Glutamatergic neuron (in vitro differentiated cells): ENCODE measurements around the gene COLEC12. TPM values are rescaled to one million over a fixed set of nuclear protein-coding genes. Genes with fewer than 3 reads are reported as not detected.

ENCODE experiments used
- DNase-seq: peaks from one replicate; pipeline ENCODE4 v3.0.0; 2022
- H3K27ac Mint-ChIP-seq: one replicate; pipeline ENCODE4 v1.8.0; 2020; ENCODE audit warnings: mild to moderate bottlenecking, mixed read lengths, inconsistent platforms; ENCODE audit not compliant: unreplicated experiment
- H3K27me3 Mint-ChIP-seq: one replicate; pipeline ENCODE4 v1.8.0; 2020; ENCODE audit warnings: mild to moderate bottlenecking, moderate library complexity, mixed read lengths, inconsistent platforms; ENCODE audit not compliant: unreplicated experiment
- H3K36me3 Mint-ChIP-seq: one replicate; pipeline ENCODE4 v1.8.0; 2020; ENCODE audit warnings: mild to moderate bottlenecking, mixed read lengths, inconsistent platforms; ENCODE audit not compliant: unreplicated experiment
- H3K4me1 Mint-ChIP-seq: one replicate; pipeline ENCODE4 v1.8.0; 2020; ENCODE audit warnings: mild to moderate bottlenecking, low read depth, mixed read lengths, inconsistent platforms; ENCODE audit not compliant: unreplicated experiment
- H3K4me3 Mint-ChIP-seq: one replicate; pipeline ENCODE4 v1.8.0; 2020; ENCODE audit warnings: mild to moderate bottlenecking, mixed read lengths, inconsistent platforms; ENCODE audit not compliant: unreplicated experiment
- H3K9me3 Mint-ChIP-seq: one replicate; pipeline ENCODE4 v1.8.0; 2020; ENCODE audit warnings: mild to moderate bottlenecking, moderate library complexity, mixed read lengths, inconsistent platforms; ENCODE audit not compliant: unreplicated experiment
- total RNA-seq: library from RNA; stranded (reverse); fragmentation: NEBNext Ultra II Directional; extraction: Animal tissue kit (Norgen Biotek cat#: 25700); gene quantifications from one replicate; pipeline ENCODE4 v1.2.1, GENCODE V29; 2021; ENCODE audit not compliant: unreplicated experiment
- TF ChIP-seq, protein P1 (sequence below): fragments of 200-600 bp; sonication (generic); IDR thresholded peaks from one replicate; pipeline ENCODE4 v1.5.0; 2021; ENCODE audit not compliant: partially characterized antibody, unreplicated experiment

Gene COLEC12
- total RNA-seq, 1 donor from 2014 or later, result 0.20 TPM

DNA sequence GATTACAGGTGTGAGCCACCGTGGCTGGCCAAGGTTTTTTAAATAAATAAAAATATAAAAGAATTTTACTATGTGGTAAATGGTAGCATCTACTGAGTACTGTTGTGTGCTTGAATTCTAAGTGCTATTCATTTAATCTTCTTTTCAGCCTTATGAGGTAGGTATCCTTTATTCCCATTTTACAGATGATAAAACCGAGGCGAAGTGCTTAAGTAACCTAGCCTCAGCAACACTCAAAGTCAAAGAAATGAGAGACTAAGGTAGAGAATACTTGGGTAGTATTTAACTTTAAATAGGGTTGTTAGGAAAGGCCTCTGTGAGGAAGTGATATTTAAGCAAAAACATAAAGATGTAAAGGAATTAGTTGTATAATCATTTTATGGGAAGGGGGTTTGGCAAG lies 227.0 kb downstream of the COLEC12 start:
- no peak for DNase-seq
- Mint-ChIP-seq H3K27ac (no peak overlapping the region), H3K9me3 (no peaks in the 10 kb centered on the region), H3K4me3 (no peak overlapping the region), H3K4me1 (peaks cover 4% of the 10 kb centered on the region), H3K27me3 (peaks cover 2% of the 10 kb centered on the region), H3K36me3 (no peaks in the 10 kb centered on the region)
- TF ChIP-seq, protein P1, sequence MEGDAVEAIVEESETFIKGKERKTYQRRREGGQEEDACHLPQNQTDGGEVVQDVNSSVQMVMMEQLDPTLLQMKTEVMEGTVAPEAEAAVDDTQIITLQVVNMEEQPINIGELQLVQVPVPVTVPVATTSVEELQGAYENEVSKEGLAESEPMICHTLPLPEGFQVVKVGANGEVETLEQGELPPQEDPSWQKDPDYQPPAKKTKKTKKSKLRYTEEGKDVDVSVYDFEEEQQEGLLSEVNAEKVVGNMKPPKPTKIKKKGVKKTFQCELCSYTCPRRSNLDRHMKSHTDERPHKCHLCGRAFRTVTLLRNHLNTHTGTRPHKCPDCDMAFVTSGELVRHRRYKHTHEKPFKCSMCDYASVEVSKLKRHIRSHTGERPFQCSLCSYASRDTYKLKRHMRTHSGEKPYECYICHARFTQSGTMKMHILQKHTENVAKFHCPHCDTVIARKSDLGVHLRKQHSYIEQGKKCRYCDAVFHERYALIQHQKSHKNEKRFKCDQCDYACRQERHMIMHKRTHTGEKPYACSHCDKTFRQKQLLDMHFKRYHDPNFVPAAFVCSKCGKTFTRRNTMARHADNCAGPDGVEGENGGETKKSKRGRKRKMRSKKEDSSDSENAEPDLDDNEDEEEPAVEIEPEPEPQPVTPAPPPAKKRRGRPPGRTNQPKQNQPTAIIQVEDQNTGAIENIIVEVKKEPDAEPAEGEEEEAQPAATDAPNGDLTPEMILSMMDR, result no peak

DNA sequence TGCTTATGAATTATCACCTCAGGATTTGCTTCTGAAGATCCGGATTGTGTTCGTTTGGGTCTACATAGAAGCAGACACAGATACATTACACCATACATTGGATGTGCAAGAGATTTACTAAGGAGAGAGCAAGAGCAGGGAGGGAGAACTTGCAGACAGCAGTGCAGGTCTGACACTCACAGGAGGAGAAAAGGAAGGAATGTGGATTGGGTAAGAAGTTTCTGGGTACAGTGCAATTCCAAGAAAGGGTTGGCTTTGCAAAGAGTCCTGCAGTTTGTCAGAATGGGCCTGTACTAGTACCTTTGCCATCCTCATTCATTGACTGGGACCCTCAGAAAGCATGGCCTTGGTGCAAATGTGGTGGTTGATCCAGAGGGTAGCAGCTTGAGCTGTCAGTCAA lies 227.9 kb downstream of the COLEC12 start:
- no peaks in the 10 kb centered on the region for H3K36me3 Mint-ChIP-seq
- peaks cover 4% of the 10 kb centered on the region for H3K4me1 Mint-ChIP-seq
- no peak overlapping the region for H3K27ac Mint-ChIP-seq
- TF ChIP-seq, protein P1, result no peak
- peaks cover 2% of the 10 kb centered on the region for H3K27me3 Mint-ChIP-seq
- H3K9me3 Mint-ChIP-seq, result no peaks in the 10 kb centered on the region
- no peak for DNase-seq
- H3K4me3 Mint-ChIP-seq, result no peak overlapping the region

DNA sequence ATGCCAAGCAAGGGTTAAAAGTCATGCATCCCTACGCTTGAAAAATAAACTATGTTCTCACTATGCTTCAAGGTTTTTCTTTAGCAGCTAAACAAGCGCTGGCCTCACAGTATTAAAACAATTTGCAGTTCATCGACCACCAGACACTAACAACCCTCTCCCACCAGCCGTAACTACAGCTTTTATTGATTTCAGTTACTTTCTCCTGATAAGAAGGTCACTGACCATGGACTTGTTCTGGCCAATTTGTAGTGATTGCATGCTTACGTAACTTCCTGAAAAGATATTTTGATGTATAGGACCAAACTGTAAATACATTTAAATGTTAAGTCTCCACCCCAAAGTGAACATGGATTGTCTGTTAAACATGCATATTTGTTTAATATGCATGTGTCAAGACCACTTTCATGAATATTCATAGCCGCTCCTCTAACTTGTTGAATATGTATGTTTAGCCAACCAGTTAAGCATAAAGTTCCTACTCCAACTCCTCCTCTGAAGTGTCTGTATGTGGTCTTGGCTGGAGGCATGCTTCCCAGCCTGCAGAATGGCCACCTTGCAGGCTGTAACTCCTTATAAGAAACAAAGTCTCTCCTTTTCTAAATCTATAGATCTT lies 230.9 kb downstream of the COLEC12 start:
- TF ChIP-seq, protein P1, result no peak
- peaks cover 3% of the 10 kb centered on the region for H3K9me3 Mint-ChIP-seq
- peak overlapping the region; percentile 41 for H3K4me3 Mint-ChIP-seq
- peak overlapping the region; percentile 15 for H3K27ac Mint-ChIP-seq
- DNase-seq, result no peak
- H3K27me3 Mint-ChIP-seq, result peaks cover 2% of the 10 kb centered on the region
- no peaks in the 10 kb centered on the region for H3K36me3 Mint-ChIP-seq
- H3K4me1 Mint-ChIP-seq, result peaks cover 4% of the 10 kb centered on the region

DNA sequence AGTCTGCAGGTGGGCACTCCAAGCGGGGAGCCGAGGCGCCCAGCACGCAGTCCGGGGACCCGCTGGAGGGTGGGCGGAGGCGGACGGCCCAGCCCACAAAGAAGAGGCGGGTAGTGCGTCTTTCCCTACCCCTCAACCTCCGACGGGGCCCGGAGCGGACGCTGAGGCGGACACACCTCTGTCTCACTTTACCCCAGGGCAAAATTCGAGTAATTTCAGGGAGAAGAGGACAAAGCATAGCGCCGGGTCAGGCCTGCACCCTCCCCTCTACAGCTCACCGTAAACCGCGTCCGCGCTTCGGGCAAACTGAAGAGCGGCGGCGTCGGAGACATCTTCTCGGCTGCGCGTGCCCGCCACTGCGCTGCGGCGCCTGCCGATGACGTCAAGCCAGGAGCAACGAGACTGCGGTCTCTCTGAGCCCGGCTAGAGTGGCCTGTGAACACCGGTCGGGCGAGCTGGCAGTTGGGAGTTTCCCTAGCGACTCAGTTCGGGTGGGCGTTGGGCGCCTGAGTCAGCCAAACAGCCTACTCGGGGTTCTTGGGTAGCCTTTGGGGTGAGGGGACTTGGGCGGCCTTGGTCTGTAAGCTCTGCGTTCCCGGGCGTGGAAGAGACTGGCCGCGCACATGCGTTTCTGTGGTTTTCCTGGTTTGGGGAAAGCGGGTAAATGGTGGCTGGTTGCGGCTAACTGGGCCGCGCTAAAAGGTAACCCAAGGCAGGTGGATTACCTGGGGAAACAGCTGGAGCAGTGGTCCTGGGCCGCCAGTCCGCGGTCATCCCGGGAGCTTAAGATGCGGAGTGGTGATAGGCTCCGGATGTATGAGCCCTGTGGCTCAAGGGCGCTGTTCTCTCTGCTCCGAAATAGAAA lies 232.6 kb downstream of the COLEC12 start, which contains the start of gene THOC1:
Gene THOC1, minus strand, starts transcription at position 360 of the 865 bp plus-strand sequence. Its CDS starts 28 bp downstream, at position 332.
- DNase-seq, result peak; percentile 94
- Mint-ChIP-seq H3K4me1 (peaks cover 4% of the 10 kb centered on the region), H3K9me3 (peaks cover 3% of the 10 kb centered on the region), H3K36me3 (no peaks in the 10 kb centered on the region), H3K4me3 (peak within 1 kb of the TSS; percentile 99), H3K27me3 (peaks cover 2% of the 10 kb centered on the region), H3K27ac (peak within 1 kb of the TSS; percentile 96)
- TF ChIP-seq, protein P1, result no peak

DNA sequence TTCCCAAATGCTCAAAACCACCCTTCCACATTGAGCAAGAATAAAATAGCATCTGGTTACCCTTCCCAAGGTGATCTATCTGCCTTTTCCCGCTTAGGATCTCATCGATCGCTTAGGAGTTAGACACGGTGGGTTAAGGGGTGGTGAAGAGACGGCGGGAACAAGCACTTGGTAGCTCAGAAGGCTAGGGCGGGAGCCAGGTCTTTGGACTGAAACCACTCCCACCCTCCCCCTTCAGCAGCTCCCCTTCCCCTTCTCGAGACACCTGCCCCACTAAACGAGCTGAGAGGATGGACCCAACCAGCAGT lies 233.2 kb downstream of the COLEC12 start:
- Mint-ChIP-seq H3K27me3 (peaks cover 2% of the 10 kb centered on the region), H3K4me3 (peak overlapping the region; percentile 99), H3K4me1 (peaks cover 4% of the 10 kb centered on the region), H3K36me3 (no peaks in the 10 kb centered on the region), H3K9me3 (peaks cover 3% of the 10 kb centered on the region), H3K27ac (peak overlapping the region; percentile 96)
- no peak for DNase-seq
- TF ChIP-seq, protein P1, result no peak
